22Rv1 (cell line): ENCODE data around the gene MACROH2A2.
"Not testable (repeated sequence)": the region's sequence is repeated elsewhere in the genome, so short reads cannot be mapped to it uniquely, and the experiment has no call there.

ENCODE experiments used
- CTCF ChIP-seq: fragments of 450-650 bp; IDR thresholded peaks from 2 replicates; pipeline ENCODE4 v1.5.1; 2017; ENCODE audit warnings: mild to moderate bottlenecking
- ZFX ChIP-seq: fragments of 450-650 bp; IDR thresholded peaks from 2 replicates; pipeline ENCODE4 v1.6.1; 2017; ENCODE audit warnings: antibody characterized with exemption, borderline replicate concordance

GRCh38 chr10:70041739-70042138 is 10.9 kb upstream of the MACROH2A2 start:
- not testable (repeated sequence) for TF ChIP-seq CTCF, ZFX
